ENCODE data around the gene ERC2. TPM values are rescaled to one million over a fixed set of nuclear protein-coding genes. Genes with fewer than 3 reads are reported as not detected.

ERC2 gene
- total and polyA plus RNA-seq, 2 of the 8 experiments (the other 6 are each of a cell fraction or from before 2014, with no cell fraction given), result 16.4 to 22.8 TPM

- H3K23me2 ChIP-seq (ENCODE audit: low read depth, low read length), result no peaks in the 10 kb centered on the region
- H2BK12ac ChIP-seq (ENCODE audit: low read depth, low read length), result no peak overlapping the region
- H4K91ac ChIP-seq (replicated peaks; ENCODE audit: insufficient read length, low read length), result no peak overlapping the region
- no peaks in the 10 kb centered on the region for H3K36me3 ChIP-seq (ENCODE audit: control insufficient read depth in 2 of 4, insufficient read depth in 4 of 4, low read length in 3 of 4)
- no peak overlapping the region for H2AK5ac ChIP-seq (ENCODE audit: low read depth, low read length)
- H3K56ac ChIP-seq (replicated peaks; ENCODE audit: insufficient read length, low read depth, low read length), result no peak overlapping the region
- H2BK5ac ChIP-seq (ENCODE audit: low read depth, low read length), result no peak overlapping the region
- H3K9me3 ChIP-seq (ENCODE audit: insufficient read depth in 2 of 2, low read depth in 1 of 2, low read length in 1 of 2), result no peaks in the 10 kb centered on the region
- 93% methylated on average over 1 of the region's 1 CpG; no CpG with 5 or more reads in 1 of the 2 experiments for WGBS, 2 experiments (ENCODE audit: extremely low coverage in 1 of 2, insufficient coverage in 1 of 2, insufficient read length in 1 of 2, insufficient replicate concordance in 2 of 2, low coverage in 1 of 2, low lambda C conversion rate in 2 of 2, missing lambda C conversion rate in 1 of 2)
- H4K5ac ChIP-seq (ENCODE audit: insufficient read length, low read depth, low read length), result no peak overlapping the region
- H2BK20ac ChIP-seq (ENCODE audit: low read length), result no peak overlapping the region
- no peaks in the 10 kb centered on the region for H3K79me1 ChIP-seq (ENCODE audit: low read depth, low read length)
- H3K4ac ChIP-seq (replicated peaks; ENCODE audit: insufficient read length, low read depth, low read length), result no peak overlapping the region
- FAIRE-seq (no peak), DNase-seq (ENCODE audit: low read depth in 1 of 2, low spot score in 2 of 2) (no peak)
- no peak for TF ChIP-seq SIX5 (IDR thresholded peaks at IDR 0.05; ENCODE audit: low read depth, low read length)
- no peak for TF ChIP-seq JUN (IDR thresholded peaks at IDR 0.05; ENCODE audit: low read depth, low read length)
- H3K79me2 ChIP-seq (ENCODE audit: control insufficient read depth in 1 of 2, insufficient read depth in 2 of 2, low read length in 2 of 2), result no peaks in the 10 kb centered on the region
- no peak overlapping the region for H2BK15ac ChIP-seq (ENCODE audit: low read length)
- no peak overlapping the region for H3K18ac ChIP-seq (ENCODE audit: extremely low read depth, low read length)
- no peaks in the 10 kb centered on the region for H4K20me1 ChIP-seq (replicated peaks in 1 of 2; ENCODE audit: control insufficient read depth in 1 of 2, insufficient read depth in 2 of 2, low read length in 2 of 2)
- no peak overlapping the region for H3K27ac ChIP-seq (ENCODE audit: low read depth, low read length)
- no peak overlapping the region for H3K4me2 ChIP-seq (ENCODE audit: insufficient read depth in 1 of 2, low read depth in 2 of 2, low read length in 2 of 2)
- no peak overlapping the region for H3K9ac ChIP-seq (replicated peaks in 1 of 4; ENCODE audit: extremely low read depth in 1 of 4, low read depth in 3 of 4, low read length in 3 of 4)
- no peak overlapping the region for H3K14ac ChIP-seq (ENCODE audit: insufficient read length)
- no peak overlapping the region for H3K23ac ChIP-seq (ENCODE audit: insufficient read length)
- no peak overlapping the region for H2AFZ ChIP-seq (ENCODE audit: low read length)
- CTCF ChIA-PET (ENCODE audit: partially characterized antibody), result interaction anchor here (0.8 to 2.0 kb wide), 2 partner anchors 173 to 226 kb away, joined by 3 to 5 read pairs; no protein-coding TSS in a partner anchor
- no peak overlapping the region for H3K4me3 ChIP-seq (ENCODE audit: extremely low read depth in 1 of 4, insufficient read depth in 2 of 4, low read depth in 3 of 4, low read length in 4 of 4)
- H3K27me3 ChIP-seq (replicated peaks in 1 of 4; ENCODE audit: control insufficient read depth in 3 of 4, extremely low read depth in 1 of 4, insufficient read depth in 3 of 4, low read length in 3 of 4), result no peaks in the 10 kb centered on the region
- no peak overlapping the region for H2BK120ac ChIP-seq (replicated peaks; ENCODE audit: low read depth, low read length)
- POLR2A ChIA-PET (ENCODE audit: partially characterized antibody), result no interaction called here
- H4K8ac ChIP-seq (ENCODE audit: extremely low read depth, insufficient read depth, low read length), result no peak overlapping the region
- H3K4me1 ChIP-seq (replicated peaks in 1 of 4; ENCODE audit: control insufficient read depth in 3 of 4, insufficient read depth in 4 of 4, low read length in 3 of 4), result no peaks in the 10 kb centered on the region
Observed at GRCh38 chr3:56025326-56025725, 442.9 kb downstream of the ERC2 start.

All from H1 (cell line).